H9 (cell line): ENCODE measurements around the gene TRPV5. TPM values are rescaled to one million over a fixed set of nuclear protein-coding genes. Genes with fewer than 3 reads are reported as not detected.

Source experiments
- DNase-seq: peaks from one replicate; pipeline ENCODE4 v3.0.0-alpha.2; 2017
- H2AFZ ChIP-seq: one replicate; pipeline ENCODE4 v1.6.1; 2013; ENCODE audit warnings: mild to moderate bottlenecking, low read length, control low read depth, moderate library complexity
- H2AK5ac ChIP-seq: 2 replicates; pipeline ENCODE4 v1.6.1; 2013; ENCODE audit warnings: low read length, control low read depth, mixed read lengths; ENCODE audit not compliant: insufficient read length
- H2BK120ac ChIP-seq: one replicate; pipeline ENCODE4 v1.6.1; 2013; ENCODE audit warnings: low read depth, mild to moderate bottlenecking, low read length, control low read depth, inconsistent platforms; ENCODE audit not compliant: poor library complexity, severe bottlenecking
- H2BK12ac ChIP-seq: 2 replicates; pipeline ENCODE4 v1.6.1; 2013; ENCODE audit warnings: low read length, control low read depth, mixed read lengths, low read depth; ENCODE audit not compliant: insufficient read length
- H2BK15ac ChIP-seq: 2 replicates; pipeline ENCODE4 v1.6.1; 2013; ENCODE audit warnings: low read depth, low read length, control low read depth
- H2BK20ac ChIP-seq: one replicate; pipeline ENCODE4 v1.6.1; 2013; ENCODE audit warnings: low read depth, mild to moderate bottlenecking, low read length, control low read depth, inconsistent platforms; ENCODE audit not compliant: poor library complexity, severe bottlenecking
- H2BK5ac ChIP-seq: 2 replicates; pipeline ENCODE4 v1.6.1; 2013; ENCODE audit warnings: low read length, control low read depth, mixed read lengths; ENCODE audit not compliant: insufficient read length
- H3K14ac ChIP-seq: 2 replicates; pipeline ENCODE4 v1.6.1; 2013; ENCODE audit warnings: low read length, control low read depth; ENCODE audit not compliant: insufficient read depth
- H3K18ac ChIP-seq: 2 replicates; pipeline ENCODE4 v1.6.1; 2013; ENCODE audit warnings: low read depth, mild to moderate bottlenecking, mixed read lengths, low read length, control low read depth; ENCODE audit not compliant: insufficient read length
- H3K23ac ChIP-seq: 2 replicates; pipeline ENCODE4 v1.6.1; 2013; ENCODE audit warnings: low read length, control low read depth, mixed read lengths, low read depth; ENCODE audit not compliant: insufficient read length
- H3K23me2 ChIP-seq: 2 replicates; pipeline ENCODE4 v1.6.1; 2013; ENCODE audit warnings: low read depth, mild to moderate bottlenecking, mixed read lengths, low read length, control low read depth; ENCODE audit not compliant: insufficient read length, poor library complexity, severe bottlenecking
- H3K27ac ChIP-seq: 2 replicates; pipeline ENCODE4 v1.5.1; 2013; ENCODE audit warnings: low read length, control low read depth, mixed read lengths, low read depth; ENCODE audit not compliant: insufficient read length
- H3K27me3 ChIP-seq: 2 replicates; pipeline ENCODE4 v1.6.1; 2013; ENCODE audit warnings: low read length, control low read depth, inconsistent platforms; ENCODE audit not compliant: insufficient read depth
- H3K4ac ChIP-seq: 2 replicates; pipeline ENCODE4 v1.6.1; 2013; ENCODE audit warnings: low read depth, mild to moderate bottlenecking, control low read depth, inconsistent platforms, low read length, moderate library complexity
- H3K4me1 ChIP-seq: 2 replicates; pipeline ENCODE4 v1.6.1; 2013; ENCODE audit warnings: low read length, control low read depth, inconsistent platforms; ENCODE audit not compliant: insufficient read depth
- H3K4me2 ChIP-seq: 2 replicates; pipeline ENCODE4 v1.6.1; 2013; ENCODE audit warnings: low read length, control low read depth, mixed read lengths; ENCODE audit not compliant: insufficient read length, insufficient read depth
- H3K56ac ChIP-seq: 2 replicates; pipeline ENCODE4 v1.6.1; 2013; ENCODE audit warnings: low read depth, mild to moderate bottlenecking, mixed read lengths, low read length, control low read depth; ENCODE audit not compliant: insufficient read length
- H3K79me1 ChIP-seq: 2 replicates; pipeline ENCODE4 v1.6.1; 2013; ENCODE audit warnings: low read depth, mild to moderate bottlenecking, moderate library complexity, low read length, control low read depth, inconsistent platforms; ENCODE audit not compliant: insufficient read depth, poor library complexity, severe bottlenecking
- H3K79me2 ChIP-seq: 2 replicates; pipeline ENCODE4 v1.6.1; 2013; ENCODE audit warnings: low read length, control low read depth, inconsistent platforms; ENCODE audit not compliant: insufficient read depth
- H3K9ac ChIP-seq: 2 replicates; pipeline ENCODE4 v1.6.1; 2013; ENCODE audit warnings: low read length, control low read depth, mixed read lengths; ENCODE audit not compliant: insufficient read length; ENCODE audit errors: extremely low read depth
- H3K9me3 ChIP-seq: one replicate; pipeline ENCODE4 v1.6.1; 2013; ENCODE audit warnings: low read depth, low read length, inconsistent platforms; ENCODE audit not compliant: control insufficient read depth
- H3T11ph ChIP-seq: one replicate; pipeline ENCODE4 v1.6.1; 2013; ENCODE audit warnings: mild to moderate bottlenecking, low read length, control low read depth, inconsistent platforms
- H4K20me1 ChIP-seq: one replicate; pipeline ENCODE4 v1.6.1; 2013; ENCODE audit not compliant: control insufficient read depth, insufficient read length, insufficient read depth
- H4K5ac ChIP-seq: 2 replicates; pipeline ENCODE4 v1.6.1; 2013; ENCODE audit warnings: low read depth, mild to moderate bottlenecking, mixed read lengths, low read length, control low read depth; ENCODE audit not compliant: insufficient read length
- H4K8ac ChIP-seq: replicated peaks from 2 replicates; pipeline ENCODE4 v1.6.1; 2013; ENCODE audit warnings: low read length, control low read depth, mixed read lengths, low read depth; ENCODE audit not compliant: insufficient read length
- H4K91ac ChIP-seq: 2 replicates; pipeline ENCODE4 v1.6.1; 2013; ENCODE audit warnings: low read depth, mild to moderate bottlenecking, moderate library complexity, mixed read lengths, low read length, control low read depth; ENCODE audit not compliant: insufficient read length
- H3K27ac Mint-ChIP-seq, 3 experiments: 2 replicates in 2 of 3; 3 replicates in 1 of 3; pipeline ENCODE4 v1.8.0; 2020 to 2021; ENCODE audit warnings: mixed read lengths in 3 of 3, mild to moderate bottlenecking in 1 of 3, moderate library complexity in 1 of 3
- H3K27me3 Mint-ChIP-seq: 2 replicates; pipeline ENCODE4 v1.8.0; 2021; ENCODE audit warnings: low read depth, mild to moderate bottlenecking, moderate library complexity, mixed read lengths
- H3K36me3 Mint-ChIP-seq, 3 experiments: 2 replicates in 2 of 3; 3 replicates in 1 of 3; pipeline ENCODE4 v1.8.0; 2020 to 2021; ENCODE audit warnings: low read depth in 3 of 3, mixed read lengths in 3 of 3; ENCODE audit not compliant: insufficient read depth in 1 of 3
- H3K4me1 Mint-ChIP-seq, 2 experiments: 2 replicates each; pipeline ENCODE4 v1.8.0; 2020; ENCODE audit warnings: mixed read lengths in 2 of 2
- H3K4me3 Mint-ChIP-seq, 2 experiments: 2 replicates in 1 of 2; 3 replicates in 1 of 2; pipeline ENCODE4 v1.8.0; 2020 to 2021; ENCODE audit warnings: mild to moderate bottlenecking in 2 of 2, mixed read lengths in 2 of 2, moderate library complexity in 1 of 2
- H3K9me3 Mint-ChIP-seq, 2 experiments: 2 replicates in 1 of 2; 3 replicates in 1 of 2; pipeline ENCODE4 v1.8.0; 2020; ENCODE audit warnings: mild to moderate bottlenecking in 2 of 2, mixed read lengths in 2 of 2, moderate library complexity in 1 of 2
- WGBS: extraction: QIAGEN DNeasy Blood & Tissue Kit; methylation state at CpG from one replicate; pipeline ENCODE4 v1.1.7; 2013; ENCODE audit warnings: missing lambda C conversion rate, low lambda C conversion rate, mixed read lengths; ENCODE audit not compliant: insufficient read length; ENCODE audit errors: extremely low coverage; 5-methylcytosine and 5-hydroxymethylcytosine counted together
- total RNA-seq: library from RNA; stranded (reverse); gene quantifications from 2 replicates; pipeline ENCODE4 v1.2.1, GENCODE V29; 2021
- TF ChIP-seq, protein P1 (sequence below): fragments of 200-600 bp; sonication (generic); conservative IDR thresholded peaks from 3 replicates; pipeline ENCODE4 v1.8.0; 2021; ENCODE audit warnings: antibody characterized with exemption, mild to moderate bottlenecking

Gene TRPV5
- total RNA-seq, 1 experiment from 2014 or later: not detected

GRCh38 chr7:142934056-142934455, 510 bp upstream of the TRPV5 start:
- H3K4me2 ChIP-seq: no peak overlapping the region
- no peak overlapping the region for H3K23ac ChIP-seq
- Mint-ChIP-seq H3K36me3 (no peaks in the 10 kb centered on the region), H3K9me3 (peaks cover 0 to 3% of the 10 kb centered on the region in 2 experiments; a peak in 1 of 5 replicates), H3K4me3 (no peak overlapping the region), H3K4me1 (peaks cover 9 to 11% of the 10 kb centered on the region in 2 experiments), H3K27ac (no peak overlapping the region), H3K27me3 (peaks cover 10% of the 10 kb centered on the region)
- no peak overlapping the region for H3K9ac ChIP-seq
- TF ChIP-seq, protein P1, sequence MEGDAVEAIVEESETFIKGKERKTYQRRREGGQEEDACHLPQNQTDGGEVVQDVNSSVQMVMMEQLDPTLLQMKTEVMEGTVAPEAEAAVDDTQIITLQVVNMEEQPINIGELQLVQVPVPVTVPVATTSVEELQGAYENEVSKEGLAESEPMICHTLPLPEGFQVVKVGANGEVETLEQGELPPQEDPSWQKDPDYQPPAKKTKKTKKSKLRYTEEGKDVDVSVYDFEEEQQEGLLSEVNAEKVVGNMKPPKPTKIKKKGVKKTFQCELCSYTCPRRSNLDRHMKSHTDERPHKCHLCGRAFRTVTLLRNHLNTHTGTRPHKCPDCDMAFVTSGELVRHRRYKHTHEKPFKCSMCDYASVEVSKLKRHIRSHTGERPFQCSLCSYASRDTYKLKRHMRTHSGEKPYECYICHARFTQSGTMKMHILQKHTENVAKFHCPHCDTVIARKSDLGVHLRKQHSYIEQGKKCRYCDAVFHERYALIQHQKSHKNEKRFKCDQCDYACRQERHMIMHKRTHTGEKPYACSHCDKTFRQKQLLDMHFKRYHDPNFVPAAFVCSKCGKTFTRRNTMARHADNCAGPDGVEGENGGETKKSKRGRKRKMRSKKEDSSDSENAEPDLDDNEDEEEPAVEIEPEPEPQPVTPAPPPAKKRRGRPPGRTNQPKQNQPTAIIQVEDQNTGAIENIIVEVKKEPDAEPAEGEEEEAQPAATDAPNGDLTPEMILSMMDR: no peak
- H3K79me1 ChIP-seq: no peaks in the 10 kb centered on the region
- H4K91ac ChIP-seq: no peak overlapping the region
- H3K56ac ChIP-seq: no peak overlapping the region
- no peak overlapping the region for H2BK20ac ChIP-seq
- no peak overlapping the region for H3K14ac ChIP-seq
- no peak overlapping the region for H2BK5ac ChIP-seq
- H2BK120ac ChIP-seq: no peak overlapping the region
- no peak overlapping the region for H3K18ac ChIP-seq
- no peaks in the 10 kb centered on the region for H3K27me3 ChIP-seq
- H4K8ac ChIP-seq: no peak overlapping the region
- no peak overlapping the region for H3T11ph ChIP-seq
- H4K5ac ChIP-seq: no peak overlapping the region
- peaks cover 3% of the 10 kb centered on the region; the same call in 1 of the 2 replicates for H3K4me1 ChIP-seq
- no peak overlapping the region for H2AFZ ChIP-seq
- no peaks in the 10 kb centered on the region for H3K79me2 ChIP-seq
- no peaks in the 10 kb centered on the region for H4K20me1 ChIP-seq
- no peak overlapping the region for H2BK15ac ChIP-seq
- no peak overlapping the region for H2BK12ac ChIP-seq
- no peaks in the 10 kb centered on the region for H3K23me2 ChIP-seq
- H2AK5ac ChIP-seq: no peak overlapping the region
- no CpG with 5 or more reads among the region's 12 CpGs for WGBS
- H3K9me3 ChIP-seq: no peaks in the 10 kb centered on the region
- no peak for DNase-seq
- no peak overlapping the region for H3K27ac ChIP-seq
- H3K4ac ChIP-seq: no peak overlapping the region
